Adipocyte (in vitro differentiated cells): ENCODE results near the gene PLPPR1.
"Not testable (repeated sequence)": the region's sequence is repeated elsewhere in the genome, so short reads cannot be mapped to it uniquely, and the experiment has no call there.

Experiments used
- DNase-seq: peaks from one replicate; pipeline ENCODE4 v3.0.0-alpha.2; 2015; ENCODE audit warnings: low read depth
- H3K27me3 ChIP-seq: replicated peaks from 2 replicates; pipeline ENCODE4 v1.7.0; 2013; ENCODE audit warnings: mild to moderate bottlenecking, low read length, moderate library complexity; ENCODE audit not compliant: control insufficient read depth, insufficient read depth
- H3K36me3 ChIP-seq: 2 replicates; pipeline ENCODE4 v1.7.0; 2013; ENCODE audit warnings: low read length, mild to moderate bottlenecking, moderate library complexity; ENCODE audit not compliant: control insufficient read depth, insufficient read depth, severe bottlenecking
- H3K4me1 ChIP-seq: 2 replicates; pipeline ENCODE4 v1.7.0; 2013; ENCODE audit warnings: mild to moderate bottlenecking, low read length, moderate library complexity; ENCODE audit not compliant: control insufficient read depth, insufficient read depth
- H3K4me3 ChIP-seq: 2 replicates; pipeline ENCODE4 v1.7.0; 2013; ENCODE audit warnings: mild to moderate bottlenecking, low read length, moderate library complexity
- H3K9ac ChIP-seq: 2 replicates; pipeline ENCODE4 v1.7.0; 2013; ENCODE audit warnings: mild to moderate bottlenecking, low read length, moderate library complexity
- H3K9me3 ChIP-seq: 2 replicates; pipeline ENCODE4 v1.7.0; 2013; ENCODE audit warnings: mild to moderate bottlenecking, low read length, moderate library complexity; ENCODE audit not compliant: control insufficient read depth

The PLPPR1 gene

GRCh38 chr9:101326035-101326434, 297.5 kb downstream of the PLPPR1 start:
- Histone ChIP-seq H3K9me3 (peaks cover 3% of the 10 kb centered on the region), H3K36me3 (no peaks in the 10 kb centered on the region), H3K27me3 (no peaks in the 10 kb centered on the region), H3K9ac (no peak overlapping the region), H3K4me1 (no peaks in the 10 kb centered on the region), H3K4me3 (no peak overlapping the region)
- DNase-seq: no peak

- Histone ChIP-seq H3K9me3 (peaks cover 3% of the 10 kb centered on the region), H3K27me3 (no peaks in the 10 kb centered on the region), H3K4me1 (no peaks in the 10 kb centered on the region), H3K4me3 (no peak overlapping the region), H3K9ac (no peak overlapping the region), H3K36me3 (no peaks in the 10 kb centered on the region)
- no peak for DNase-seq
Measured at GRCh38 chr9:101326501-101326900, 298.0 kb downstream of the PLPPR1 start.

GRCh38 chr9:101327422-101327909, 298.9 kb downstream of the PLPPR1 start:
- not testable (repeated sequence) for H3K9ac ChIP-seq, H3K9me3 ChIP-seq, H3K4me3 ChIP-seq, H3K36me3 ChIP-seq, H3K27me3 ChIP-seq, H3K4me1 ChIP-seq, DNase-seq

GRCh38 chr9:101332362-101332761, 303.8 kb downstream of the PLPPR1 start:
- H3K9ac ChIP-seq: no peak overlapping the region
- H3K4me3 ChIP-seq: no peak overlapping the region
- no peaks in the 10 kb centered on the region for H3K36me3 ChIP-seq
- no peak for DNase-seq
- H3K27me3 ChIP-seq: no peaks in the 10 kb centered on the region
- no peaks in the 10 kb centered on the region for H3K4me1 ChIP-seq
- peaks cover 3% of the 10 kb centered on the region for H3K9me3 ChIP-seq

- DNase-seq: no peak
- H3K9me3 ChIP-seq: no peaks in the 10 kb centered on the region
- no peak overlapping the region for H3K9ac ChIP-seq
- H3K4me3 ChIP-seq: no peak overlapping the region
- no peaks in the 10 kb centered on the region for H3K36me3 ChIP-seq
- H3K4me1 ChIP-seq: no peaks in the 10 kb centered on the region
- no peaks in the 10 kb centered on the region for H3K27me3 ChIP-seq
Measured at GRCh38 chr9:101333490-101333889, 305.0 kb downstream of the PLPPR1 start.

GRCh38 chr9:101333926-101334702, 305.6 kb downstream of the PLPPR1 start:
- Histone ChIP-seq H3K4me1 (no peaks in the 10 kb centered on the region), H3K27me3 (no peaks in the 10 kb centered on the region), H3K9me3 (no peaks in the 10 kb centered on the region), H3K9ac (no peak overlapping the region), H3K4me3 (no peak overlapping the region), H3K36me3 (no peaks in the 10 kb centered on the region)
- DNase-seq: no peak

- Histone ChIP-seq H3K4me3 (no peak overlapping the region), H3K4me1 (no peaks in the 10 kb centered on the region), H3K27me3 (no peaks in the 10 kb centered on the region), H3K9me3 (no peaks in the 10 kb centered on the region), H3K9ac (no peak overlapping the region), H3K36me3 (no peaks in the 10 kb centered on the region)
- no peak for DNase-seq
Measured at GRCh38 chr9:101336091-101336490, 307.6 kb downstream of the PLPPR1 start.

- no peak overlapping the region for H3K9ac ChIP-seq
- H3K4me3 ChIP-seq: no peak overlapping the region
- no peaks in the 10 kb centered on the region for H3K9me3 ChIP-seq
- no peaks in the 10 kb centered on the region for H3K36me3 ChIP-seq
- no peaks in the 10 kb centered on the region for H3K4me1 ChIP-seq
- no peaks in the 10 kb centered on the region for H3K27me3 ChIP-seq
- DNase-seq: no peak
Measured at GRCh38 chr9:101337237-101337636, 308.7 kb downstream of the PLPPR1 start.

- Histone ChIP-seq H3K36me3 (no peaks in the 10 kb centered on the region), H3K9me3 (no peaks in the 10 kb centered on the region)
- DNase-seq: no peak
Measured at GRCh38 chr9:101341958-101342357, 313.4 kb downstream of the PLPPR1 start.

GRCh38 chr9:101342595-101342994, 314.1 kb downstream of the PLPPR1 start:
- Histone ChIP-seq H3K4me1 (no peaks in the 10 kb centered on the region), H3K9ac (no peak overlapping the region), H3K4me3 (no peak overlapping the region), H3K36me3 (no peaks in the 10 kb centered on the region), H3K27me3 (peaks cover 3% of the 10 kb centered on the region), H3K9me3 (no peaks in the 10 kb centered on the region)
- no peak for DNase-seq

More at GRCh38 chr9:101341958-101342357, 313.4 kb downstream of the PLPPR1 start:
- Histone ChIP-seq H3K4me3 (no peak overlapping the region), H3K27me3 (peaks cover under 1% of the 10 kb centered on the region), H3K9ac (no peak overlapping the region), H3K4me1 (no peaks in the 10 kb centered on the region)

- Histone ChIP-seq H3K27me3 (peaks cover 3% of the 10 kb centered on the region), H3K9ac (no peak overlapping the region), H3K36me3 (no peaks in the 10 kb centered on the region), H3K4me1 (no peaks in the 10 kb centered on the region), H3K9me3 (no peaks in the 10 kb centered on the region), H3K4me3 (no peak overlapping the region)
- no peak for DNase-seq
Measured at GRCh38 chr9:101350285-101350684, 321.8 kb downstream of the PLPPR1 start.
